ENCODE data around the gene MKRN1. TPM values are rescaled to one million over a fixed set of nuclear protein-coding genes. Genes with fewer than 3 reads are reported as not detected.

Gene MKRN1
- total and polyA plus RNA-seq, 4 donors, result 46.9 to 104 (median 62.0) TPM

DNA sequence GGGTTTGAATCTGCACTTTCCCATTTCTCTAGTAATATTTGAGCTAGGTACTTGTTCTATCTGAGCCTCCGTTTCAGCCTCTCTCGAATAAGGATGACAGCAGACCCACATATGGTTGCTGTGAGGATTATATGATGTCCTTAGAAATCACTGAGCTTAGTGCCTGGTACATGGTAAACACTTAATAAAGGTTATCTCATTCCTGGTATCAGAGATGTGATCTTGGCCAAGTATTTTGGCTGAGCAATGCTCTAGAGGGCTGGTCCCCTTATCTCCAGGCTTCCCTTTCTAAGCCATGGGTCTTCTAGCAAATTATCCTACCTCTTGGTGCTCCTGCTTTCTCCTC lies 407 bp upstream of the MKRN1 start:
- peak overlapping the region; percentile 87 to 92 for H3K27ac ChIP-seq (ENCODE audit: low read depth in 1 of 2, low read length in 1 of 2)
- no peaks in the 10 kb centered on the region for H3K9me3 ChIP-seq (ENCODE audit: control insufficient read depth in 4 of 4, insufficient read depth in 3 of 4, low read length in 3 of 4)
- no peak for DNase-seq
- TF ChIP-seq, protein P1, sequence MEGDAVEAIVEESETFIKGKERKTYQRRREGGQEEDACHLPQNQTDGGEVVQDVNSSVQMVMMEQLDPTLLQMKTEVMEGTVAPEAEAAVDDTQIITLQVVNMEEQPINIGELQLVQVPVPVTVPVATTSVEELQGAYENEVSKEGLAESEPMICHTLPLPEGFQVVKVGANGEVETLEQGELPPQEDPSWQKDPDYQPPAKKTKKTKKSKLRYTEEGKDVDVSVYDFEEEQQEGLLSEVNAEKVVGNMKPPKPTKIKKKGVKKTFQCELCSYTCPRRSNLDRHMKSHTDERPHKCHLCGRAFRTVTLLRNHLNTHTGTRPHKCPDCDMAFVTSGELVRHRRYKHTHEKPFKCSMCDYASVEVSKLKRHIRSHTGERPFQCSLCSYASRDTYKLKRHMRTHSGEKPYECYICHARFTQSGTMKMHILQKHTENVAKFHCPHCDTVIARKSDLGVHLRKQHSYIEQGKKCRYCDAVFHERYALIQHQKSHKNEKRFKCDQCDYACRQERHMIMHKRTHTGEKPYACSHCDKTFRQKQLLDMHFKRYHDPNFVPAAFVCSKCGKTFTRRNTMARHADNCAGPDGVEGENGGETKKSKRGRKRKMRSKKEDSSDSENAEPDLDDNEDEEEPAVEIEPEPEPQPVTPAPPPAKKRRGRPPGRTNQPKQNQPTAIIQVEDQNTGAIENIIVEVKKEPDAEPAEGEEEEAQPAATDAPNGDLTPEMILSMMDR (IDR thresholded peaks at IDR 0.05; ENCODE audit: control extremely low read depth, extremely low read depth), result no peak
- no peak for ATAC-seq (ENCODE audit: insufficient read depth, low FRiP score)
- H3K9ac ChIP-seq (ENCODE audit: insufficient read depth in 1 of 2, low read length in 2 of 2), result peak overlapping the region in 1 of 2 donors; percentile 71
- H3K36me3 ChIP-seq (ENCODE audit: control insufficient read depth in 4 of 4, insufficient read depth in 4 of 4, low read length in 4 of 4), result no peaks in the 10 kb centered on the region
- WGBS, 2 donors, result 0 to 1% methylated on average over 2 of the region's 2 CpGs
- no peaks in the 10 kb centered on the region for H3K27me3 ChIP-seq (ENCODE audit: control insufficient read depth in 3 of 3, insufficient read depth in 3 of 3, low read length in 2 of 3)
- peak overlapping the region; percentile 98 for H3K4me3 ChIP-seq
- H3K4me1 ChIP-seq (ENCODE audit: control insufficient read depth in 5 of 5, insufficient read depth in 5 of 5, low read length in 5 of 5), result peaks cover 0 to 13% (median 5%) of the 10 kb centered on the region in 5 donors

DNA sequence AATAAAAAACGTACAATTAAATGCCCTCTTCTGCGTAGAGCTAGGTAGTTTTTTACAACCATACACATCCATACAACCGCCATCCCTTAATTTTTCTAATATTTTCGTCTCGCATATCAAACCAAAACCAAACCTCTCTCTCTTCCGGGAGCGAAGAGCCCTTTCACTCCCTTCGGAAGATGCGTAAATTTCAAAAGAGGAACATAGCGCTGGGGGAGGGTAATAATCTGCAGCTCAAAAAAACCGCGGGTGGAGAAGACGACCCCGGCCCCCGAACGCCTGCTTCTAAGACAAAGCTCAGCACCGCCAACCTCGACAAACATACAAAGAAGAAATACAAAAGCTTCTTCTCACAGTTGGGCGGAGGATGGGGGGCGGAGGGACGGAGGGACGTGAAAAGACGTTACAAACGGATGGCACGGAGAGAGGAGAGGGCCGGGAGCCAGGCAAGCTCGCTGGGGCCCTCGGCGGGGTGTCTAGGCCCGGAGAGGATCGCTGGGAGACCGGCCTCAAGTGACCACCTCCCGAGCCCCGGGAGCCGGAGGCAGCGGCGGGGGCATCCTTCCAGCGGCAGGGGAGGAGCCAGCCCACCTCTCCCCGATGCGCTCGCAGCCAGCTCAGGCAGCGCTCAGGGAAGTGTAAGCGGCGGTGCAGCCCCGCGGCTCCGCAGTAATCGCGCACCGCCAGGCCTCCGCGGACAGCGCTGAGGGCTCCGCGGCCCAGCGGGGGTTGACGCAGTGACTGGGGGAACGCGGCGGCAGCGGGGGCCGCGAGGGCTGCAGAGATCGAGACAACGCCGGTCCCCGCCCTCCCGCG lies 851 bp downstream of the MKRN1 start:
- Histone ChIP-seq H3K27ac (ENCODE audit: low read depth in 1 of 2, low read length in 1 of 2) (peak overlapping the region; percentile 87 to 92), H3K4me1 (ENCODE audit: control insufficient read depth in 5 of 5, insufficient read depth in 5 of 5, low read length in 5 of 5) (peaks cover 0 to 13% (median 3%) of the 10 kb centered on the region in 5 donors)
- TF ChIP-seq, protein P1 (IDR thresholded peaks at IDR 0.05; ENCODE audit: control extremely low read depth, extremely low read depth), result no peak

GRCh38 chr7:140476698-140477261 lies 2.5 kb downstream of the MKRN1 start:
- ATAC-seq (ENCODE audit: insufficient read depth, low FRiP score), result no peak
- TF ChIP-seq, protein P1 (IDR thresholded peaks at IDR 0.05; ENCODE audit: control extremely low read depth, extremely low read depth), result no peak
- H3K27ac ChIP-seq (ENCODE audit: low read depth in 1 of 2, low read length in 1 of 2), result no peak overlapping the region
- H3K36me3 ChIP-seq (ENCODE audit: control insufficient read depth in 4 of 4, insufficient read depth in 4 of 4, low read length in 4 of 4), result no peaks in the 10 kb centered on the region
- no peaks in the 10 kb centered on the region for H3K27me3 ChIP-seq (ENCODE audit: control insufficient read depth in 3 of 3, insufficient read depth in 3 of 3, low read length in 2 of 3)
- no peak overlapping the region for H3K4me3 ChIP-seq
- H3K9me3 ChIP-seq (ENCODE audit: control insufficient read depth in 4 of 4, insufficient read depth in 3 of 4, low read length in 3 of 4), result no peaks in the 10 kb centered on the region
- H3K4me1 ChIP-seq (ENCODE audit: control insufficient read depth in 5 of 5, insufficient read depth in 5 of 5, low read length in 5 of 5), result peaks cover 0 to 13% (median 3%) of the 10 kb centered on the region in 5 donors
- no peak overlapping the region for H3K9ac ChIP-seq (ENCODE audit: insufficient read depth in 1 of 2, low read length in 2 of 2)
- 79 to 83% methylated on average over 11 of the region's 11 CpGs for WGBS, 2 donors
- DNase-seq, result no peak

More for the DNA sequence above, 851 bp downstream of the MKRN1 start:
- Histone ChIP-seq H3K36me3 (ENCODE audit: control insufficient read depth in 4 of 4, insufficient read depth in 4 of 4, low read length in 4 of 4) (no peaks in the 10 kb centered on the region), H3K9me3 (ENCODE audit: control insufficient read depth in 4 of 4, insufficient read depth in 3 of 4, low read length in 3 of 4) (no peaks in the 10 kb centered on the region), H3K9ac (ENCODE audit: insufficient read depth in 1 of 2, low read length in 2 of 2) (peak overlapping the region; percentile 73 to 80), H3K27me3 (ENCODE audit: control insufficient read depth in 3 of 3, insufficient read depth in 3 of 3, low read length in 2 of 3) (no peaks in the 10 kb centered on the region), H3K4me3 (peak overlapping the region; percentile 98)
- DNase-seq, result peak; percentile 54 to 64 (median 62)
- peak; percentile 10 for ATAC-seq (ENCODE audit: insufficient read depth, low FRiP score)
- WGBS, 2 donors, result 0 to 1% methylated on average over 54 to 69 of the region's 69 CpGs

All from lung (tissue), 12 donors.